Mucosa of stomach (tissue), 1 donor: ENCODE results near the gene POLD1.

Source experiments
- H3K27me3 ChIP-seq: one replicate; pipeline ENCODE4 v1.7.0; 2013; ENCODE audit warnings: mild to moderate bottlenecking, low read length; ENCODE audit not compliant: control insufficient read depth, insufficient read depth
- H3K36me3 ChIP-seq: one replicate; pipeline ENCODE4 v1.7.0; 2013; ENCODE audit warnings: low read length; ENCODE audit not compliant: control insufficient read depth, insufficient read depth
- H3K4me1 ChIP-seq: one replicate; pipeline ENCODE4 v1.7.0; 2013; ENCODE audit warnings: mild to moderate bottlenecking, low read length; ENCODE audit not compliant: control insufficient read depth, insufficient read depth
- H3K4me3 ChIP-seq: one replicate; pipeline ENCODE4 v1.7.0; 2013; ENCODE audit warnings: low read length
- H3K9ac ChIP-seq: one replicate; pipeline ENCODE4 v1.7.0; 2013; ENCODE audit warnings: mild to moderate bottlenecking, low read length, moderate library complexity
- H3K9me3 ChIP-seq: one replicate; pipeline ENCODE4 v1.7.0; 2013; ENCODE audit warnings: mild to moderate bottlenecking, low read length, moderate library complexity; ENCODE audit not compliant: control insufficient read depth
- donor health status: Pancreatic carcinoma.

POLD1 gene

GRCh38 chr19:50427997-50428425 lies 43.9 kb downstream of the POLD1 start:
- Histone ChIP-seq H3K9me3 (no peaks in the 10 kb centered on the region), H3K36me3 (no peaks in the 10 kb centered on the region), H3K4me1 (peaks cover 17% of the 10 kb centered on the region), H3K4me3 (no peak overlapping the region), H3K9ac (peak overlapping the region; percentile 55), H3K27me3 (peaks cover 42% of the 10 kb centered on the region)

GRCh38 chr19:50428772-50429463 lies 44.8 kb downstream of the POLD1 start:
- no peak overlapping the region for H3K4me3 ChIP-seq
- peaks cover 17% of the 10 kb centered on the region for H3K4me1 ChIP-seq
- H3K9me3 ChIP-seq = no peaks in the 10 kb centered on the region
- H3K36me3 ChIP-seq = no peaks in the 10 kb centered on the region
- peaks cover 43% of the 10 kb centered on the region for H3K27me3 ChIP-seq
- no peak overlapping the region for H3K9ac ChIP-seq

- H3K4me1 ChIP-seq = peaks cover 17% of the 10 kb centered on the region
- H3K9me3 ChIP-seq = no peaks in the 10 kb centered on the region
- peaks cover 51% of the 10 kb centered on the region for H3K27me3 ChIP-seq
- H3K9ac ChIP-seq = peak overlapping the region; percentile 24
- H3K36me3 ChIP-seq = no peaks in the 10 kb centered on the region
- H3K4me3 ChIP-seq = peak overlapping the region; percentile 22
These were observed 46.8 kb downstream of the POLD1 start for GRCh38 chr19:50430888-50431342.

GRCh38 chr19:50431343-50432220 lies 47.4 kb downstream of the POLD1 start:
- Histone ChIP-seq H3K27me3 (peaks cover 51% of the 10 kb centered on the region), H3K4me1 (peaks cover 17% of the 10 kb centered on the region), H3K36me3 (no peaks in the 10 kb centered on the region), H3K4me3 (peak overlapping the region; percentile 22), H3K9me3 (no peaks in the 10 kb centered on the region), H3K9ac (peak overlapping the region; percentile 24)

- H3K27me3 ChIP-seq = peaks cover 51% of the 10 kb centered on the region
- peaks cover 17% of the 10 kb centered on the region for H3K4me1 ChIP-seq
- H3K36me3 ChIP-seq = no peaks in the 10 kb centered on the region
- H3K9ac ChIP-seq = peak within 1 kb of the TSS; percentile 24
- peak within 1 kb of the TSS; percentile 22 for H3K4me3 ChIP-seq
- no peaks in the 10 kb centered on the region for H3K9me3 ChIP-seq
These were observed 48.3 kb downstream of the POLD1 start, which contains the start of gene MYBPC2 for GRCh38 chr19:50432221-50433028. Gene MYBPC2, plus strand, starts transcription at chr19:50432892. Its CDS starts 62 bp downstream, at chr19:50432954.

GRCh38 chr19:50433201-50434180 lies 49.3 kb downstream of the POLD1 start:
- no peak overlapping the region for H3K4me3 ChIP-seq
- H3K9me3 ChIP-seq = no peaks in the 10 kb centered on the region
- peaks cover 12% of the 10 kb centered on the region for H3K4me1 ChIP-seq
- H3K27me3 ChIP-seq = peaks cover 41% of the 10 kb centered on the region
- H3K36me3 ChIP-seq = no peaks in the 10 kb centered on the region
- peak overlapping the region; percentile 4 for H3K9ac ChIP-seq

- Histone ChIP-seq H3K9ac (no peak overlapping the region), H3K36me3 (no peaks in the 10 kb centered on the region), H3K4me1 (peaks cover 10% of the 10 kb centered on the region), H3K4me3 (no peak overlapping the region), H3K27me3 (peaks cover 32% of the 10 kb centered on the region), H3K9me3 (no peaks in the 10 kb centered on the region)
These were observed 50.4 kb downstream of the POLD1 start for GRCh38 chr19:50434525-50434924.

- H3K4me3 ChIP-seq = no peak overlapping the region
- peaks cover 10% of the 10 kb centered on the region for H3K4me1 ChIP-seq
- H3K36me3 ChIP-seq = no peaks in the 10 kb centered on the region
- peaks cover 29% of the 10 kb centered on the region for H3K27me3 ChIP-seq
- H3K9me3 ChIP-seq = no peaks in the 10 kb centered on the region
- no peak overlapping the region for H3K9ac ChIP-seq
These were observed 51.1 kb downstream of the POLD1 start for GRCh38 chr19:50435221-50435620.

GRCh38 chr19:50435627-50436026 lies 51.5 kb downstream of the POLD1 start:
- Histone ChIP-seq H3K4me3 (no peak overlapping the region), H3K9ac (no peak overlapping the region), H3K9me3 (no peaks in the 10 kb centered on the region), H3K36me3 (no peaks in the 10 kb centered on the region), H3K4me1 (peaks cover 10% of the 10 kb centered on the region), H3K27me3 (peaks cover 27% of the 10 kb centered on the region)

GRCh38 chr19:50437862-50438449 lies 53.8 kb downstream of the POLD1 start:
- Histone ChIP-seq H3K36me3 (no peaks in the 10 kb centered on the region), H3K27me3 (peaks cover 10% of the 10 kb centered on the region), H3K9ac (no peak overlapping the region), H3K4me1 (no peaks in the 10 kb centered on the region), H3K9me3 (no peaks in the 10 kb centered on the region), H3K4me3 (no peak overlapping the region)
